ENCODE measurements around the gene NR1H4. TPM values are rescaled to one million over a fixed set of nuclear protein-coding genes. Genes with fewer than 3 reads are reported as not detected.

The NR1H4 gene
- total and polyA plus RNA-seq, 2 of the 13 experiments (the other 11 are each of a cell fraction or from before 2014, with no cell fraction given) = 27.3 to 114 TPM

- peaks cover 5 to 49% of the 10 kb centered on the region in 2 experiments for H3K36me3 ChIP-seq (replicated peaks in 1 of 2; ENCODE audit: control insufficient read depth in 1 of 2, insufficient read depth in 2 of 2, low read length in 2 of 2)
- H3K4me1 ChIP-seq (ENCODE audit: insufficient read depth, low read length) = peaks cover 36% of the 10 kb centered on the region
- no peak for FAIRE-seq
- H2AFZ ChIP-seq (ENCODE audit: low read length) = no peak overlapping the region
- intact Hi-C loops (cut with micrococcal nuclease; ENCODE audit: unreplicated experiment) (loop anchor here (5.0 kb wide), 1 partner anchor 42 kb away; no protein-coding TSS in a partner anchor), in situ Hi-C loops (cut with HindIII; ENCODE audit: extremely low pct_ligation_motif_present, low pct_unique_long_range_greater_than_20kb) (no loop called here)
- ChIA-PET POLR2A (no interaction called here), CTCF (ENCODE audit: low intra/inter-chr PET ratio, low total read pairs) (no interaction called here)
- peaks cover 56% of the 10 kb centered on the region for H3K79me2 ChIP-seq (ENCODE audit: insufficient read depth, low read length)
- H3K4me3 ChIP-seq (replicated peaks in 1 of 3; ENCODE audit: insufficient read depth in 1 of 3, low read depth in 2 of 3, low read length in 3 of 3) = no peak overlapping the region
- no peak overlapping the region for H3K4me2 ChIP-seq (ENCODE audit: low read depth, low read length)
- H3K9ac ChIP-seq (ENCODE audit: insufficient read depth, low read depth, low read length) = no peak overlapping the region
- DNase-seq (ENCODE audit: low spot score) = no peak
- 69% methylated on average over 3 of the region's 3 CpGs for whole genome bisulfite sequencing (ENCODE audit: low lambda C conversion rate)
- no peaks in the 10 kb centered on the region for H3K9me3 ChIP-seq (ENCODE audit: low read length)
- no peaks in the 10 kb centered on the region for H3K27me3 ChIP-seq (ENCODE audit: control insufficient read depth in 1 of 2, insufficient read depth in 2 of 2, low read length in 2 of 2)
- H3K27ac ChIP-seq (ENCODE audit: extremely low read length, insufficient read depth, low read length) = no peak overlapping the region
- no TSS peak for BruUV-seq (replicated peaks)
- ATAC-seq = no peak
- H4K20me1 ChIP-seq (ENCODE audit: insufficient read depth, low read length) = peaks cover 3% of the 10 kb centered on the region; the same call in 1 of the 2 replicates
- TF ChIP-seq ARID5B (CRISPR knock-in tag; IDR thresholded peaks at IDR 0.05) = peak; percentile 9; the same call in 1 of the 2 replicates
- TF ChIP-seq SMARCE1 (IDR thresholded peaks at IDR 0.05; ENCODE audit: borderline replicate concordance) = no peak
- peak; percentile 23; the same call in 1 of the 2 replicates for TF ChIP-seq CEBPB (IDR thresholded peaks at IDR 0.05; ENCODE audit: borderline replicate concordance, low read depth, low read length)
- no peak for TF ChIP-seq ZNF451 (CRISPR knock-in tag; IDR thresholded peaks at IDR 0.05)
- no peak for TF ChIP-seq ZNF558 (CRISPR knock-in tag; IDR thresholded peaks at IDR 0.05; ENCODE audit: borderline replicate concordance)
- no peak for TF ChIP-seq SOX13 (IDR thresholded peaks at IDR 0.05)
- peak in 1 of 2 experiments; percentile 45; a peak in 1 of 4 replicates for TF ChIP-seq SOX13 (CRISPR knock-in tag; conservative IDR thresholded peaks at IDR 0.05 in 1 of 2, IDR thresholded peaks at IDR 0.05 in 1 of 2)
Observed at GRCh38 chr12:100489251-100489820, 15.7 kb downstream of the NR1H4 start.
